ENCODE results near the gene SLC38A11. TPM values are rescaled to one million over a fixed set of nuclear protein-coding genes. Genes with fewer than 3 reads are reported as not detected.

The SLC38A11 gene
- total and polyA plus RNA-seq, 2 experiments from 2014 or later: not detected

DNA sequence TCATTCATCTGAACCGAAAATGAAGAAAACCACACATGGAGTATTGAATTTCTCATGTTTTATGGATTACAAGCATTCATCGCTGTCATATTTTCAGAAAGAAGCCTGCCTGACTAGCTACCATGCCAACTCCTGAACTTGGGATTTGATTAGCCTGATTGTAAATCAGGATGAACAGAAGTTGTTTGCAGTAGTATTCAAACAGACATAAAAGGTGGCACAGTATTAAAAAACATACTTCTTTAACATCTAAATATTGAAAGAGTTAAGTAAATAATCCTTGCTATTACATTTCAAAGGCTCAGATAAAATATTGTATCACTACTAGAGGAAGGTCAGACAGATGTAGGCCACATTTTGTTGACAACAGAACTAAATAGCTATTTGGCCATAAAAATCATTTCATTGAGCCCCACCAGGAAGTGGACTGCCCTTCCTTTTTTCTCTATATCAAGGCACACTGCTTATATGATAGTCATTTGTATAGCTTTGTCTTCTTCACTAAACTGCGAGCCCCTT, 21.6 kb downstream of the SLC38A11 start:
- Histone ChIP-seq H3K9me2 (ENCODE audit: insufficient read depth) (peaks cover 13% of the 10 kb centered on the region; the same call in 1 of the 2 replicates), H3F3A (replicated peaks; ENCODE audit: low read depth) (no peaks in the 10 kb centered on the region), H3K27ac (ENCODE audit: low read depth) (no peak overlapping the region), H3K79me2 (replicated peaks; ENCODE audit: insufficient read depth) (no peaks in the 10 kb centered on the region), H4K20me1 (replicated peaks; ENCODE audit: insufficient read depth) (no peaks in the 10 kb centered on the region), H3K4me1 (ENCODE audit: insufficient read depth) (no peaks in the 10 kb centered on the region), H3K36me3 (ENCODE audit: insufficient read depth) (no peaks in the 10 kb centered on the region; the same call in 1 of the 2 replicates), H2AFZ (no peak overlapping the region), H3K4me2 (no peak overlapping the region), H3K27me3 (ENCODE audit: insufficient read depth) (no peaks in the 10 kb centered on the region), H3K4me3 (no peak overlapping the region)
- H3K27ac Mint-ChIP-seq: no peak overlapping the region
- peaks cover 5% of the 10 kb centered on the region for H3K27me3 Mint-ChIP-seq (ENCODE audit: insufficient read depth, low read depth, poor library complexity)
- peaks cover 7% of the 10 kb centered on the region; the same call in 1 of the 3 replicates for H3K36me3 Mint-ChIP-seq (ENCODE audit: low read depth)
- no peak for DNase-seq (ENCODE audit: low spot score)
- TF ChIP-seq POLR2AphosphoS5 (IDR thresholded peaks at IDR 0.05; ENCODE audit: low read depth): no peak
- TF ChIP-seq EZH2 (IDR thresholded peaks at IDR 0.05; ENCODE audit: low read depth, unreplicated experiment): no peak
- TF ChIP-seq ZNF331 (CRISPR knock-in tag; IDR thresholded peaks at IDR 0.05; ENCODE audit: low read depth): no peak
- TF ChIP-seq, protein P1, sequence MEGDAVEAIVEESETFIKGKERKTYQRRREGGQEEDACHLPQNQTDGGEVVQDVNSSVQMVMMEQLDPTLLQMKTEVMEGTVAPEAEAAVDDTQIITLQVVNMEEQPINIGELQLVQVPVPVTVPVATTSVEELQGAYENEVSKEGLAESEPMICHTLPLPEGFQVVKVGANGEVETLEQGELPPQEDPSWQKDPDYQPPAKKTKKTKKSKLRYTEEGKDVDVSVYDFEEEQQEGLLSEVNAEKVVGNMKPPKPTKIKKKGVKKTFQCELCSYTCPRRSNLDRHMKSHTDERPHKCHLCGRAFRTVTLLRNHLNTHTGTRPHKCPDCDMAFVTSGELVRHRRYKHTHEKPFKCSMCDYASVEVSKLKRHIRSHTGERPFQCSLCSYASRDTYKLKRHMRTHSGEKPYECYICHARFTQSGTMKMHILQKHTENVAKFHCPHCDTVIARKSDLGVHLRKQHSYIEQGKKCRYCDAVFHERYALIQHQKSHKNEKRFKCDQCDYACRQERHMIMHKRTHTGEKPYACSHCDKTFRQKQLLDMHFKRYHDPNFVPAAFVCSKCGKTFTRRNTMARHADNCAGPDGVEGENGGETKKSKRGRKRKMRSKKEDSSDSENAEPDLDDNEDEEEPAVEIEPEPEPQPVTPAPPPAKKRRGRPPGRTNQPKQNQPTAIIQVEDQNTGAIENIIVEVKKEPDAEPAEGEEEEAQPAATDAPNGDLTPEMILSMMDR (conservative IDR thresholded peaks at IDR 0.05; ENCODE audit: low read depth in 2 of 2): no peak
- no peak for TF ChIP-seq JUNB (IDR thresholded peaks at IDR 0.05; ENCODE audit: unreplicated experiment)
- TF ChIP-seq CREB1 (CRISPR knock-in tag; IDR thresholded peaks at IDR 0.05; ENCODE audit: low read depth): no peak
- TF ChIP-seq, protein P2, sequence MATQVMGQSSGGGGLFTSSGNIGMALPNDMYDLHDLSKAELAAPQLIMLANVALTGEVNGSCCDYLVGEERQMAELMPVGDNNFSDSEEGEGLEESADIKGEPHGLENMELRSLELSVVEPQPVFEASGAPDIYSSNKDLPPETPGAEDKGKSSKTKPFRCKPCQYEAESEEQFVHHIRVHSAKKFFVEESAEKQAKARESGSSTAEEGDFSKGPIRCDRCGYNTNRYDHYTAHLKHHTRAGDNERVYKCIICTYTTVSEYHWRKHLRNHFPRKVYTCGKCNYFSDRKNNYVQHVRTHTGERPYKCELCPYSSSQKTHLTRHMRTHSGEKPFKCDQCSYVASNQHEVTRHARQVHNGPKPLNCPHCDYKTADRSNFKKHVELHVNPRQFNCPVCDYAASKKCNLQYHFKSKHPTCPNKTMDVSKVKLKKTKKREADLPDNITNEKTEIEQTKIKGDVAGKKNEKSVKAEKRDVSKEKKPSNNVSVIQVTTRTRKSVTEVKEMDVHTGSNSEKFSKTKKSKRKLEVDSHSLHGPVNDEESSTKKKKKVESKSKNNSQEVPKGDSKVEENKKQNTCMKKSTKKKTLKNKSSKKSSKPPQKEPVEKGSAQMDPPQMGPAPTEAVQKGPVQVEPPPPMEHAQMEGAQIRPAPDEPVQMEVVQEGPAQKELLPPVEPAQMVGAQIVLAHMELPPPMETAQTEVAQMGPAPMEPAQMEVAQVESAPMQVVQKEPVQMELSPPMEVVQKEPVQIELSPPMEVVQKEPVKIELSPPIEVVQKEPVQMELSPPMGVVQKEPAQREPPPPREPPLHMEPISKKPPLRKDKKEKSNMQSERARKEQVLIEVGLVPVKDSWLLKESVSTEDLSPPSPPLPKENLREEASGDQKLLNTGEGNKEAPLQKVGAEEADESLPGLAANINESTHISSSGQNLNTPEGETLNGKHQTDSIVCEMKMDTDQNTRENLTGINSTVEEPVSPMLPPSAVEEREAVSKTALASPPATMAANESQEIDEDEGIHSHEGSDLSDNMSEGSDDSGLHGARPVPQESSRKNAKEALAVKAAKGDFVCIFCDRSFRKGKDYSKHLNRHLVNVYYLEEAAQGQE (IDR thresholded peaks at IDR 0.05; ENCODE audit: unreplicated experiment): no peak
- no peak for TF ChIP-seq NANOG (IDR thresholded peaks at IDR 0.05; ENCODE audit: borderline replicate concordance)
- no peak for TF ChIP-seq ETS1 (IDR thresholded peaks at IDR 0.05)
- no peak for TF ChIP-seq EZH2phosphoT487 (IDR thresholded peaks at IDR 0.05; ENCODE audit: unreplicated experiment)
- no peak for ATAC-seq
- peaks cover 4% of the 10 kb centered on the region; the same call in 2 of the 3 replicates for H3K4me1 Mint-ChIP-seq
- no peak overlapping the region for H3K4me3 Mint-ChIP-seq
- H3K9me3 Mint-ChIP-seq: peaks cover 14% of the 10 kb centered on the region; the same call in 2 of the 3 replicates

Data from GM23338 (cell line).